H1 (cell line): ENCODE measurements around the gene SSMEM1. TPM values are rescaled to one million over a fixed set of nuclear protein-coding genes. Genes with fewer than 3 reads are reported as not detected.

Source experiments
- CTCF ChIA-PET: fragments of 300-600 bp; sonication (Branson Sonifier 250); formaldehyde crosslinking; loops from one replicate; lab custom pipeline; 2021; ENCODE audit not compliant: partially characterized antibody; lab: Charles Lee
- POLR2A ChIA-PET: fragments of 300-600 bp; sonication (Branson Sonifier 250); formaldehyde crosslinking; loops from one replicate; lab custom pipeline; 2021; ENCODE audit warnings: inconsistent platforms; ENCODE audit not compliant: partially characterized antibody; lab: Charles Lee
- DNase-seq, 2 experiments: peaks; one replicate each; pipeline versions ENCODE4 v3.0.0 to v3.0.0-alpha.2; 2010 to 2022; ENCODE audit warnings: low spot score in 2 of 2, low read depth in 1 of 2, mixed read lengths in 1 of 2
- FAIRE-seq: peaks from 2 replicates; lab custom pipeline; 2011; peaks lifted over from hg19 to GRCh38; lab: Jason Lieb, UNC
- H2AFZ ChIP-seq: 2 replicates; pipeline ENCODE4 v1.8.1; 2012; ENCODE audit warnings: low read length, inconsistent platforms
- H2AK5ac ChIP-seq: 2 replicates; pipeline ENCODE4 v1.6.1; 2013; ENCODE audit warnings: low read depth, low read length
- H2BK120ac ChIP-seq: replicated peaks from 2 replicates; pipeline ENCODE3; 2013; ENCODE audit warnings: low read depth, low read length, inconsistent platforms
- H2BK12ac ChIP-seq: 2 replicates; pipeline ENCODE4 v1.6.1; 2013; ENCODE audit warnings: low read depth, low read length
- H2BK15ac ChIP-seq: 2 replicates; pipeline ENCODE4 v1.6.1; 2013; ENCODE audit warnings: low read length
- H2BK20ac ChIP-seq: 2 replicates; pipeline ENCODE4 v1.6.1; 2013; ENCODE audit warnings: low read length
- H2BK5ac ChIP-seq: 2 replicates; pipeline ENCODE4 v1.6.1; 2013; ENCODE audit warnings: low read depth, low read length
- H3K14ac ChIP-seq: 2 replicates; pipeline ENCODE4 v1.6.1; 2013; ENCODE audit warnings: inconsistent platforms; ENCODE audit not compliant: insufficient read length
- H3K18ac ChIP-seq: 2 replicates; pipeline ENCODE4 v1.6.1; 2013; ENCODE audit warnings: low read length; ENCODE audit errors: extremely low read depth
- H3K23ac ChIP-seq: 2 replicates; pipeline ENCODE4 v1.6.1; 2013; ENCODE audit warnings: inconsistent platforms; ENCODE audit not compliant: insufficient read length
- H3K23me2 ChIP-seq: 2 replicates; pipeline ENCODE4 v1.6.1; 2013; ENCODE audit warnings: low read depth, low read length
- H3K27ac ChIP-seq: 2 replicates; pipeline ENCODE4 v1.6.1; 2011; ENCODE audit warnings: low read depth, low read length, inconsistent platforms
- H3K27me3 ChIP-seq, 4 experiments: replicated peaks in 1 of 4; 1 replicate in 1 of 4; 2 replicates in 3 of 4; pipeline versions ENCODE4 v1.6.1 to v1.8.1; 2011 to 2013; ENCODE audit warnings: low read length in 3 of 4, mild to moderate bottlenecking in 3 of 4, inconsistent platforms in 2 of 4, mixed read lengths in 2 of 4, moderate library complexity in 1 of 4; ENCODE audit not compliant: control insufficient read depth in 3 of 4, insufficient read depth in 3 of 4; ENCODE audit errors: extremely low read depth in 1 of 4
- H3K36me3 ChIP-seq, 4 experiments: 2 replicates each; pipeline versions ENCODE4 v1.6.1 to v1.8.1; 2011 to 2013; ENCODE audit warnings: mild to moderate bottlenecking in 4 of 4, low read length in 3 of 4, moderate library complexity in 2 of 4, control low read depth in 1 of 4, inconsistent platforms in 1 of 4; ENCODE audit not compliant: insufficient read depth in 4 of 4, control insufficient read depth in 2 of 4
- H3K4ac ChIP-seq: replicated peaks from 2 replicates; pipeline ENCODE3; 2013; ENCODE audit warnings: low read length, low read depth, mixed read lengths, inconsistent platforms; ENCODE audit not compliant: insufficient read length
- H3K4me1 ChIP-seq, 4 experiments: replicated peaks in 1 of 4; 1 replicate in 1 of 4; 2 replicates in 3 of 4; pipeline versions ENCODE4 v1.6.1 to v1.8.1; 2011 to 2013; ENCODE audit warnings: low read length in 3 of 4, inconsistent platforms in 2 of 4, mixed read lengths in 1 of 4; ENCODE audit not compliant: insufficient read depth in 4 of 4, control insufficient read depth in 3 of 4
- H3K4me2 ChIP-seq, 2 experiments: 2 replicates each; pipeline versions ENCODE4 v1.6.1 to v1.8.1; 2011 to 2013; ENCODE audit warnings: low read depth in 2 of 2, low read length in 2 of 2, control low read depth in 1 of 2, inconsistent platforms in 1 of 2, mild to moderate bottlenecking in 1 of 2; ENCODE audit not compliant: insufficient read depth in 1 of 2
- H3K4me3 ChIP-seq, 4 experiments: fragments of 200-600, 300-600 bp in 1 of 4; sonication (generic), shearing (Covaris generic), sonication (Bioruptor Twin) in 1 of 4; 2 replicates each; pipeline versions ENCODE4 v1.5.1 to v1.8.1; 2011 to 2016; ENCODE audit warnings: low read length in 4 of 4, low read depth in 3 of 4, control low read depth in 2 of 4, inconsistent platforms in 2 of 4, mild to moderate bottlenecking in 2 of 4, mixed read lengths in 1 of 4, moderate library complexity in 1 of 4; ENCODE audit not compliant: insufficient read depth in 2 of 4; ENCODE audit errors: extremely low read depth in 1 of 4
- H3K56ac ChIP-seq: replicated peaks from 2 replicates; pipeline ENCODE3; 2013; ENCODE audit warnings: low read depth, mild to moderate bottlenecking, mixed read lengths, low read length, inconsistent platforms; ENCODE audit not compliant: insufficient read length
- H3K79me1 ChIP-seq: 2 replicates; pipeline ENCODE4 v1.6.1; 2013; ENCODE audit warnings: low read depth, low read length, control low read depth
- H3K79me2 ChIP-seq, 2 experiments: 2 replicates each; pipeline versions ENCODE4 v1.6.1 to v1.8.1; 2012 to 2013; ENCODE audit warnings: low read length in 2 of 2, mild to moderate bottlenecking in 2 of 2, inconsistent platforms in 1 of 2; ENCODE audit not compliant: insufficient read depth in 2 of 2, control insufficient read depth in 1 of 2
- H3K9ac ChIP-seq, 4 experiments: replicated peaks in 1 of 4; 1 replicate in 1 of 4; 2 replicates in 3 of 4; pipeline versions ENCODE4 v1.6.1 to v1.8.1; 2011 to 2013; ENCODE audit warnings: low read depth in 3 of 4, low read length in 3 of 4, control low read depth in 2 of 4, mild to moderate bottlenecking in 2 of 4, moderate library complexity in 2 of 4, inconsistent platforms in 1 of 4; ENCODE audit errors: extremely low read depth in 1 of 4
- H3K9me3 ChIP-seq, 2 experiments: 2 replicates each; pipeline versions ENCODE4 v1.6.1 to v1.8.1; 2012 to 2013; ENCODE audit warnings: mild to moderate bottlenecking in 2 of 2, moderate library complexity in 2 of 2, control low read depth in 1 of 2, inconsistent platforms in 1 of 2, low read depth in 1 of 2, low read length in 1 of 2, mixed read lengths in 1 of 2; ENCODE audit not compliant: insufficient read depth in 2 of 2
- H4K20me1 ChIP-seq, 2 experiments: replicated peaks in 1 of 2; 2 replicates each; pipeline versions ENCODE3 to v1.8.1; 2011 to 2013; ENCODE audit warnings: inconsistent platforms in 2 of 2, low read length in 2 of 2, mild to moderate bottlenecking in 1 of 2; ENCODE audit not compliant: insufficient read depth in 2 of 2, control insufficient read depth in 1 of 2
- H4K5ac ChIP-seq: 2 replicates; pipeline ENCODE4 v1.6.1; 2013; ENCODE audit warnings: low read length, low read depth, mixed read lengths, inconsistent platforms; ENCODE audit not compliant: insufficient read length
- H4K8ac ChIP-seq: 2 replicates; pipeline ENCODE4 v1.8.0; 2013; ENCODE audit warnings: mild to moderate bottlenecking, moderate library complexity, low read length, inconsistent platforms; ENCODE audit not compliant: insufficient read depth; ENCODE audit errors: extremely low read depth
- H4K91ac ChIP-seq: replicated peaks from 2 replicates; pipeline ENCODE3; 2013; ENCODE audit warnings: low read length, mixed read lengths, inconsistent platforms; ENCODE audit not compliant: insufficient read length
- CTCF ChIP-seq, 3 experiments: IDR thresholded peaks; 1 replicate in 2 of 3; 2 replicates in 1 of 3; pipeline versions ENCODE4 v1.5.1 to v1.6.1; 2011; ENCODE audit warnings: low read length in 3 of 3, mild to moderate bottlenecking in 3 of 3, inconsistent platforms in 2 of 3, low read depth in 1 of 3, moderate library complexity in 1 of 3; ENCODE audit not compliant: insufficient read depth in 1 of 3; ENCODE audit errors: control extremely low read depth in 1 of 3
- GTF2F1 ChIP-seq: IDR thresholded peaks from 2 replicates; pipeline ENCODE4 v1.6.1; 2012; ENCODE audit warnings: low read depth, low read length, improper control_type of control experiment, borderline replicate concordance
- MAX ChIP-seq: IDR thresholded peaks from 2 replicates; pipeline ENCODE4 v1.6.1; 2012; ENCODE audit warnings: inconsistent platforms
- PHF8 ChIP-seq: fragments of 200-600 bp; sonication (generic); conservative IDR thresholded peaks from 2 replicates; pipeline ENCODE4 v1.7.1; 2012; ENCODE audit warnings: low read depth, mild to moderate bottlenecking, inconsistent platforms, low read length, moderate library complexity
- POLR2AphosphoS5 ChIP-seq: IDR thresholded peaks from 2 replicates; pipeline ENCODE4 v1.6.1; 2011; ENCODE audit warnings: low read depth, low read length
- RNF2 ChIP-seq: fragments of 200-900, 300-1000 bp; sonication (generic); IDR thresholded peaks from 2 replicates; pipeline ENCODE4 v1.7.1; 2016; ENCODE audit warnings: borderline replicate concordance, low read depth, mild to moderate bottlenecking, antibody characterized with exemption, low read length; ENCODE audit not compliant: poor library complexity, severe bottlenecking; ENCODE audit errors: missing control alignments
- SUZ12 ChIP-seq: fragments of 200-600 bp; sonication (generic); IDR thresholded peaks from 2 replicates; pipeline ENCODE4 v1.6.1; 2012; ENCODE audit warnings: mild to moderate bottlenecking, inconsistent platforms, low read length, moderate library complexity, mixed read lengths
- TAF7 ChIP-seq: optimal IDR thresholded peaks from 2 replicates; pipeline ENCODE3; 2011; ENCODE audit warnings: low read depth, mild to moderate bottlenecking, inconsistent platforms, low read length, moderate library complexity, borderline replicate concordance
- WGBS, 2 experiments: shearing (Covaris generic) in 1 of 2; methylation state at CpG; one replicate each; pipeline versions ENCODE4 v1.1.6 to v1.1.7; 2013 to 2015; ENCODE audit warnings: low lambda C conversion rate in 2 of 2, mixed read lengths in 2 of 2, inconsistent platforms in 1 of 2, low coverage in 1 of 2, missing lambda C conversion rate in 1 of 2; ENCODE audit not compliant: insufficient replicate concordance in 2 of 2, insufficient coverage in 1 of 2, insufficient read length in 1 of 2; ENCODE audit errors: extremely low coverage in 1 of 2, missing lambda C conversion rate in 1 of 2; 5-methylcytosine and 5-hydroxymethylcytosine counted together
- polyA plus RNA-seq, 7 experiments: library from polyadenylated mRNA; depleted of rRNA in 3 of 7; stranded (reverse) in 5 of 7; unstranded in 2 of 7; fragments of >200 nt in 5 of 7; fragments of 200-250 nt in 2 of 7; gene quantifications; 1 replicate in 5 of 7; 2 replicates in 1 of 7; 4 replicates in 1 of 7; pipeline versions ENCODE4 v1.2.1 to v1.2.3, GENCODE V29; 2011 to 2013; ENCODE audit warnings: missing spikeins in 2 of 7, mixed read lengths in 2 of 7
- total RNA-seq: library from RNA; stranded (reverse); fragmentation: NEBNext Ultra II Directional; extraction: Animal tissue kit (Norgen Biotek cat#: 25700); gene quantifications from 2 replicates; pipeline ENCODE4 v1.2.1, GENCODE V29; 2021
- TF ChIP-seq, protein P1 (sequence below): IDR thresholded peaks from 2 replicates; pipeline ENCODE4 v1.6.1; 2011; ENCODE audit warnings: low read depth, mild to moderate bottlenecking, low read length; ENCODE audit not compliant: insufficient read depth

Gene SSMEM1
- total and polyA plus RNA-seq, 2 of the 8 experiments (the other 6 are each of a cell fraction or from before 2014, with no cell fraction given): not detected

- no peak overlapping the region for H2BK12ac ChIP-seq
- no peak overlapping the region for H3K9ac ChIP-seq
- no peak overlapping the region for H2BK20ac ChIP-seq
- H3K79me1 ChIP-seq: no peaks in the 10 kb centered on the region
- no peak overlapping the region for H4K8ac ChIP-seq
- H2AK5ac ChIP-seq: no peak overlapping the region
- H3K23ac ChIP-seq: no peak overlapping the region
- H4K5ac ChIP-seq: no peak overlapping the region
- H3K27ac ChIP-seq: no peak overlapping the region
- no peak overlapping the region for H3K14ac ChIP-seq
- H3K4ac ChIP-seq: no peak overlapping the region
- H4K91ac ChIP-seq: no peak overlapping the region
- CTCF ChIA-PET: interaction anchor here (0.6 to 2.2 kb wide), 6 partner anchors 10 to 527 kb away, joined by 3 to 7 read pairs (median 4); no protein-coding TSS in a partner anchor
- no peaks in the 10 kb centered on the region for H3K23me2 ChIP-seq
- H2BK5ac ChIP-seq: no peak overlapping the region
- DNase-seq: no peak
- H3K4me1 ChIP-seq: peaks cover 0 to 6% (median 2%) of the 10 kb centered on the region in 4 experiments; a peak in 2 of 7 replicates
- H3K56ac ChIP-seq: no peak overlapping the region
- WGBS, 2 experiments: 82% methylated on average over 2 of the region's 2 CpGs; no CpG with 5 or more reads in 1 of the 2 experiments
- no peak overlapping the region for H3K18ac ChIP-seq
- POLR2A ChIA-PET: interaction anchor here (1.9 to 3.3 kb wide), 2 partner anchors 8 to 10 kb away, joined by 6 to 23 read pairs; no protein-coding TSS in a partner anchor
- H3K9me3 ChIP-seq: peaks cover 3 to 15% of the 10 kb centered on the region in 2 experiments; a peak in 2 of 4 replicates
- no peak overlapping the region for H3K4me3 ChIP-seq
- H2AFZ ChIP-seq: no peak overlapping the region
- peak overlapping the region; percentile 20; the same call in 1 of the 2 replicates for H2BK15ac ChIP-seq
- FAIRE-seq: no peak
- no peak overlapping the region for H3K4me2 ChIP-seq
- H3K79me2 ChIP-seq: no peaks in the 10 kb centered on the region
- no peak overlapping the region for H2BK120ac ChIP-seq
- H4K20me1 ChIP-seq: no peaks in the 10 kb centered on the region
- H3K27me3 ChIP-seq: no peaks in the 10 kb centered on the region
- peaks cover 0 to 2% (median 0%) of the 10 kb centered on the region in 4 experiments; a peak in 1 of 8 replicates for H3K36me3 ChIP-seq
- TF ChIP-seq PHF8: no peak
- TF ChIP-seq POLR2AphosphoS5: no peak
- no peak for TF ChIP-seq RNF2
- no peak for TF ChIP-seq GTF2F1
- TF ChIP-seq SUZ12: no peak
- no peak for TF ChIP-seq CTCF (IDR thresholded peaks at IDR 0.05; ENCODE audit: control extremely low read depth in 1 of 3, insufficient read depth in 1 of 3, low read depth in 1 of 3, low read length in 3 of 3)
- TF ChIP-seq, protein P1, sequence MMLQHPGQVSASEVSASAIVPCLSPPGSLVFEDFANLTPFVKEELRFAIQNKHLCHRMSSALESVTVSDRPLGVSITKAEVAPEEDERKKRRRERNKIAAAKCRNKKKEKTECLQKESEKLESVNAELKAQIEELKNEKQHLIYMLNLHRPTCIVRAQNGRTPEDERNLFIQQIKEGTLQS: no peak
- TF ChIP-seq TAF7: no peak
- TF ChIP-seq MAX: no peak
Observed at GRCh38 chr7:130262448-130262847, 54.8 kb downstream of the SSMEM1 start.
